HFF-Myc (cell line): ENCODE data around the gene CRADD.

Source experiments
- DNase-seq: peaks from one replicate; pipeline ENCODE4 v3.0.0-alpha.2; 2011; ENCODE audit warnings: low read depth; ENCODE audit errors: extremely low read depth
- H3K4me3 ChIP-seq: replicated peaks from 2 replicates; pipeline ENCODE4 v1.5.1; 2011; ENCODE audit warnings: low read depth, mild to moderate bottlenecking, control low read depth, low read length
- CTCF ChIP-seq: IDR thresholded peaks from 2 replicates; pipeline ENCODE4 v1.5.1; 2012; ENCODE audit warnings: mild to moderate bottlenecking, low read depth, low read length, control low read depth; ENCODE audit errors: missing control alignments

CRADD gene

DNA sequence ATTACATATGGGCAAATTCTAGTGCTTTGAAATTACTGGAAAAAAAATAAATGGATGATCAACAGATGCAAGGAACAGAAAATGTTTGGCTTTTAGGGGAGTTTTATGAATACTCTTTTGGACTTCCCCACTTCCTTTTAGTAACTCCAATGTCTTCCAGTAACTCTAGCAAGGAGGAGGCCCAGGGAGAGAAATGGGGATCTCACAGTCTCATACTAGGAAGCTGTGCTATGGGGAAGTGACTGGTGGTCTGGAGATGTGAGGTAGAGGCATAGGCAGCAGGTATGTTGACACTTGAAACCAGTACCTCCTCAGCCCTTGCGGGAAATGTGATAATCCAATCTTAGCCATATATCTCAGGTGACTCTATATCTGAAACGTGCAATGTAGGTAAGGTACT, 68.1 kb downstream of the CRADD start:
- TF ChIP-seq CTCF = no peak
- no peak overlapping the region for H3K4me3 ChIP-seq
- no peak for DNase-seq

DNA sequence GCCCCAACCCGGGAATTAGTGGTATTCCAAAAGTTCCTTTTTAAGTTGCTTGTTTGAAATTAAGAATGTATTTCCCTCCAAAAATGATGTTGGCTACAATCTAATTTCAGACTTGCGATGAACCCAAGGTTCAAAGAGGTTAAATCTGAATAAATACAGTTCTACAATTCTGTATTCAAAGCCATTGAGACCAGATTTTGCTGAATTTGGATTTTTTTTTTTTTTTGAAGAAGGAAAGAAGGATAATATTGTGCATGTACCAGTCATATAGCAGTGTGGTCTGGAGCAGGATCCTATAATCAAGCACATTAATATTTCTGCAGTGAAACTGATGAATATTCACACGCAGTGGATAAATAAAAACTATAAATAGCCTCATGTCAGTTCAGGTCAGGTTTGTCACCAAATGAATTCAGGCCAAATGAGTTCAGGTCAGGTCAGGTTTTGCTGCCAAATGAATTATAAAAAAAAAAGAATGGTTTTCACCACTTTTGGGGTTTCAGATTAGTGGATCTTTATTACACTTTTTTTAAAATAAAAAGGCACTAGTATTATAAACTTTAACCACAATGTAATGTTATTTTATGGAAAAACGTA, 69.5 kb downstream of the CRADD start:
- no peak for DNase-seq
- TF ChIP-seq CTCF = no peak

DNA sequence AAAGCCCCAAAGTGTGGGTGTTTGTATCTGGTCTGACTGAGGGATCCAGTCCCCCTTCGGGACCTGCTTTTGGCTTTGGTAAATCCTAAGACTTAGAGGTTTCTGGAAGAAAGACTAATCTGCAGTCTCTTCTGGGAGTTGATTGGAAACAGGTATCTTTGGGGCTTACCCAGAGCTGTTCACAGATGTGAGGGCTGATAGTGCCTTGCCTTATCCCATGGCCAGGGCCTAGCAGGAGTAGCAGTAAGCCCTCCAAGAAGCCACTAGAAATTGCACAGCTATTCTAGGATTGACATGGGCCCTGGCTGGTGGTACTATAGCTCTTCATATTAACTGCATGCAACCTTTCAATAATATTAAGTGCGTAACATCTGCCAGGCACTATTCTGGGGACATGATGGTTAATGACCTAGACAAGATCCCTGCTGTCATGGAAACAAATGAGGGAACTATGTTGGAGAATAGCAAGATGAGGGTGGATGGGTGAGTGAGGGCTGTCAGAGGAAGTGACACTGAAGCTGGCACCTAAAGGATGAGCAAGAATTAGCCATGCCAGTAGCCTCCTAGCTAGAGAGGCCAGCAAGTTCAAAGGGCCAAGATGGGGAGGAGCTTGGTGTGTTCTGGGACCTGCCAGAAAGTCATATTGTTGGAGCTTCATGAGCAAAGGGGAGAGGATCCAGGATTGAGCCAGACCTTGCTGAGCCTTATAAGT, 71.7 kb downstream of the CRADD start:
- no peak for DNase-seq
- no peak for TF ChIP-seq CTCF
- H3K4me3 ChIP-seq = no peak overlapping the region

More for the DNA sequence above, 69.5 kb downstream of the CRADD start:
- no peak overlapping the region for H3K4me3 ChIP-seq

GRCh38 chr12:93749515-93749914, 72.3 kb downstream of the CRADD start:
- TF ChIP-seq CTCF = no peak
- no peak for DNase-seq

DNA sequence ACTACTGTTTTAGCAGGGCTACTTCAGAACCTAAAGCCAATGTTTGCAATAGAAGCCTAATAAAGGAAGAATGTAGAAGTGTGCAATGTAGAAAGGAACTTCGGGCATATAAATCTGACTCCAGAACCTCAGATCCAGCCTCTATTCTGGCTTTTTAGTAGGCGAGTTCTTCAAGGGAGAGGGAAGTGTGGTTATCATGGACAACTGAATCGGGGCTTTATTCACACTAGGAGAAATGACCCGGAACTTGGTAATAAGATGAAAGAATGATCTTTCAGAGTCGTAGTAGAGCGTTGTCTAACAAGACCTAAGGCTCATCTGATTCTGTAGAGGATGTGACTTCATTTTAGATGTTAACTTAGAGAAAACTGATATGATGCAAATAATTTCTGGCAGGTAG, 72.9 kb downstream of the CRADD start:
- no peak for TF ChIP-seq CTCF
- no peak overlapping the region for H3K4me3 ChIP-seq
- no peak for DNase-seq

More at GRCh38 chr12:93749515-93749914, 72.3 kb downstream of the CRADD start:
- H3K4me3 ChIP-seq = no peak overlapping the region

- DNase-seq = peak; percentile 33
- no peak overlapping the region for H3K4me3 ChIP-seq
- no peak for TF ChIP-seq CTCF
Observed at GRCh38 chr12:93751864-93752610, 74.9 kb downstream of the CRADD start.
